ENCODE data around the gene ATP2B3.

Gene ATP2B3

GRCh38 chrX:153539171-153539978 lies 21.9 kb downstream of the ATP2B3 start:
- peak; percentile 69 for DNase-seq

GRCh38 chrX:153539979-153540358 lies 22.5 kb downstream of the ATP2B3 start:
- DNase-seq = no peak

- no peak for DNase-seq
Measured at GRCh38 chrX:153544727-153545126, 27.3 kb downstream of the ATP2B3 start.

DNA sequence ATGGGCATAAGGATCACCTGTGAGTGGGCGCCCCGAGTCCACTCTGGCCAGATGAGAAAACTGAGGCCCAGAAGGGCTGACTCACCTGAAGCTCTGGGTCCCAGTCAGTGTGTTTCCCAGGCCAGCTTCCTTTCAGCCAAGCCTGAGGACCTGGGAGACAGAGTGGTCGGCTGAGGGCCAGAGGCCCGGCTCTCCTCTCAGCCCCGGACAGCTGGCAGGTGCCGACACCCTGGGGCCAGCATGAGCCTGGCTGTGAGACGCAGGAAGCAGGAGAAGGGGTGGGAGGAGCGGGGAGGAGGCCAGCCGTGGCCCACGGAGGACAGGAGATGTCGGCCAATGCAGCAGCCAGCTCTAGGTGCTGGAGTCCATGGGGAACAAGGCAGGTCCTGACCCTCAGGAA lies 28.9 kb downstream of the ATP2B3 start:
- no peak for DNase-seq

DNA sequence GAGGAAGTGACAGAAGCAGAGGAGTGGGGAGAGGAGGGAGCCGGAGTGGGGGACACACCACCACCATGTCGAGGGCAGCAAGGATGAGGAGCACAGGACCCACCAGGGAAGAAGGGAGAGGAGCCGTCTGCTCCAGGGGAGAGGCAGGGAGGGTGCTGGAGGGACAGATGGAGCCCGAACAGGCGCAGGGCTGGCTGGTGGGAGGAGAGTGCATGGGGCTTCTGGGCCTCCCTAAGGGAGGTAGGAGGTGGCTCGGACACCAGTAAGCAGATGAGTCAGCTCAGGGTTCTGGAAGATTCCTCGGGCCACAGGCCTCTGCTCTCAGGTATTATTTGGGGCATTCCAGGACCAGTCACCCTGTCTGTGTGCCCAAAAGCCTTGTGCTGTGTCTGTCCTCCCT lies 29.8 kb downstream of the ATP2B3 start:
- DNase-seq = no peak

- DNase-seq = no peak
Measured at GRCh38 chrX:153549231-153549630, 31.8 kb downstream of the ATP2B3 start.

GRCh38 chrX:153549807-153550206 lies 32.4 kb downstream of the ATP2B3 start:
- DNase-seq = no peak

DNA sequence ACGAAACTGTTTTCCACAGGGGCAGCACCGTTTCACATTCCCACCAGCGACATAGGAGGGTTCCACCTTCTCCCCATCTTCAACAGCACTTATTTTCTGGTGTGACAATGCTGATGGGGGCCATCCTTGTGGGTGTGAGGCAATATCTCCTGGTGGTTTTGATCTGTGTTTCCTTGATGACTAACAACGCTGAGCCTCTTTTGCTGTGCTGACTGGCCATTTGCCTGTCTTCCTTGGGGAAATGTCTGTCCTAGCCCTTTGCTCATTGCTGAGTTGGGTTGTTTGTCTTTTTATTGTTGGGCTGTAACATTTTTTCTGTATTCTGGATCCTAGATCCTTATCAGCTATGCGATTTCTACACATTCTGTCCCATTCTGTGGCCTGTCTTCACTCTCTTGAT lies 33.7 kb downstream of the ATP2B3 start:
- no peak for DNase-seq

- peak; percentile 68 for DNase-seq
Measured at GRCh38 chrX:153554519-153555167, 37.2 kb downstream of the ATP2B3 start.

DNA sequence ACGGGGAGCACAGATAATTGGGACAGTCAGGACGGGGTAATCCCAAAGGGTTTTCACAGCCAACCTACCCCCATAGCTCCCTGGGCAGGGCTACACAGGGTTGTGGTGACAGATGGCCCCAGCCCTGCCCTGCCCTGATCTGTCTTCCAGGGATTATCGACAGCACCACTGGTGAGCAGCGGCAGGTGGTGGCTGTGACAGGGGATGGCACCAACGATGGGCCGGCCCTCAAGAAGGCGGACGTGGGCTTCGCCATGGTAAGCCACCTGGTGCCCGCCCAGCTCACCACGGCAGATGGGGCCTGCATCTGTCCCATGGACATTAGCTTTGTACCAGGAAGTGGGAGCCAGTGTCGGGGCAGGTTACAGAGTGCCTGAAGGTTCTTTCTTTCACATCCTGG lies 39.3 kb downstream of the ATP2B3 start:
- no peak for DNase-seq

DNA sequence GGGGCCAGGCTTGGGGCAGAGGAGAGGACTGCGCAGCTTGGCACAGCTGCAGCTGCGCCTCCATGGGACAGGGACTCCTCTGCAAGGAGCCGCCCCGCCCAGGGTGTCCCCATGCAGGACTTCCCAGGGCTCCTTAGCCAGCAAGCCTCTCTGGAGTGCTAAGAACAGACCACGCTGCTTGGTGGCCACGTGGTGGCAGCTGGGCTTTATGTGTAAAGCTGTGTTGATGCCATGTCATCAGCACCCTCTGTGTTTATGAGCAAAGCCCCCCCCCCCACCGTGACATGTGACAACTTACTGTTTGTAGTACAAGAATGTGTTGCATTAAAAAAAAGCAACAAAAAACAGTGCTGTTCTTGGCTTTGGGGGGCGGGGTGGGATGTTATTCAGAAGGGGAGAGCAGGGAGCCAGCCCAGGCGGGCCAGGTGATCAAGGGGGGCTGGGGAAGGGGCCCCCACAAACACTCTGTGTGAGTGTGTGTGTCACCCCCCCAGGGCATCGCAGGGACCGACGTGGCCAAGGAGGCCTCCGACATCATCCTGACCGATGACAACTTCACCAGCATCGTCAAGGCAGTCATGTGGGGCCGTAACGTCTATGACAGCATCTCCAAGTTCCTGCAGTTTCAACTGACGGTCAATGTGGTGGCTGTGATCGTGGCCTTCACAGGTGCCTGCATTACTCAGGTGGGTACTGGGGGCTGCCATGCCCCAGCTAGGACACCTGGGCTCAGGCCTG lies 40.3 kb downstream of the ATP2B3 start:
- DNase-seq = no peak

GRCh38 chrX:153560000-153560399 lies 42.6 kb downstream of the ATP2B3 start:
- DNase-seq = no peak

GRCh38 chrX:153560466-153560865 lies 43.0 kb downstream of the ATP2B3 start:
- no peak for DNase-seq

GRCh38 chrX:153561337-153561736 lies 43.9 kb downstream of the ATP2B3 start:
- DNase-seq = no peak

DNA sequence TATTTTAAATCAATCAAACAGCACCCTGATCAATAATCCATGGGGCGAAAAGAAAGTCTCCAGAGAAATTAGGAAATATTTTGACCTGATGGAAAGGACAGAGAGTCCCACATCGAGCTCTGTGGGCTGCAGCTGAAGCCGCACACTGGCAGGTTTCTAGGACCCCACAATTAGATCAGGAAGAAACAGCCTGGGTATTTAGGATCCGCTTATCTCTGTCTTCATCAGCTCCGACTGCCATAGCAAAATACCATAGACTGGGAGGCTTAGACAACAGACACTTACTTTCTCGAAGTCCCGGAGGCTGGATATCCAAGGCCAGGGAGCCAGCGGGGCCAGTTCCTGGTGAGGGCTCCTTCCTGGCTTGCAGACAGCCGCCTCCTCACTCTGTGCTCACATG lies 45.1 kb downstream of the ATP2B3 start:
- DNase-seq = no peak

- DNase-seq = no peak
Measured at GRCh38 chrX:153564047-153564606, 46.7 kb downstream of the ATP2B3 start.

DNA sequence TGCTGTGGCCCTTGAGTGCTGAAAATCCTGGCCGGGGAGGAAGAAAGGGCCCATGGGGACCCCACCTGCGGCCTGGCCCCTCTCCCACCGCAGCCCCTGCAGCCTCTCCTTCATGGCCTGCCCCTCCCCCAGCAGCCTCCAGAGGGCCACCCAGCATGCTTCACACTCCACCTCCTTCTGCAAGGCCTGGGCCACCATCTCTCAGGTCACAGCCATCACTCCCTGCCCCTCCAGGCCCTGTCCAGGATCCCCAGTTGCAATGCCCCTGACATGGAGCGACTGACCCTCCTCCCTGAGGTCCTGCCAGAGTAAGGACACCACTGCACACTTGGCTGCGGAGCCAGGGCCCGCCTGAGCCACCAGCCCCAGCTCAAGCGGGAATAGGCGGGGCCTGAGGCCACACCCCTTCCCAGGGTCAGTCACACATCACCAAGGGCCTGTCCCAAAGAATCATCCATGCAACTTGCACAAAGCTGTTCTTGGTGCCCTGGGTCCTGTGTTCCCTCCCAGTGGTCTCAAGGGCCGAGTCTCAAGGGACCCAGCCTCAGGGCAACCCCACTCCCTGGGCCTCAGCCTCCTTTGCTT lies 48.6 kb downstream of the ATP2B3 start:
- no peak for DNase-seq

DNA sequence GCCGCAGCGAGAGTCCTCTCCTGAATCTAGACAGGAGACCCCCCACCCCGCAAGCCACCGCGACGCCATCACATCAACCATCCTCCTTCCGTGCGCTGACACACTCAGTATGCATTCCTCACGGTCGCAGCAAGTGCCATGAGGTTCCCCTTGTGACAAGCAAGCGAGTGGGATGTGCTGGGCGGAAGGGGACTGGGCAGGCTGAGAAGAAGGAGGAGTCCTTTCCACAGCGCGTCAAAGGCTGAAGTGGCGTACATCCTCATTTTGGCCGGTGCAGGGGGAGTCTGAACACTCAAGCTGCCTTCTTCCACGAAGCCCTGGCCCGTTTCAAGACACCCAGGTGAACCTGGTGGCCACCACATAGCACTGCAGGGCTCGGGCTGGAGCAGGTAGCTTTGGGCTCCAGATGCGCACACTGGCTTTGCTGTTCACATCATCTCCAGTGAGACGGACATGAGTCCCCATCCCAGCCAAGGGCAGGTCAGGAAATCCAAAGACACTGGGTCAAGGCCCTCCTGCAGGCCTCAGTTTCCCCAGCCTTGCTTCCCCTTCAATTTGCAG lies 51.1 kb downstream of the ATP2B3 start:
- DNase-seq = no peak

- no peak for DNase-seq
Measured at GRCh38 chrX:153569475-153569874, 52.0 kb downstream of the ATP2B3 start.

GRCh38 chrX:153571534-153571908 lies 54.1 kb downstream of the ATP2B3 start:
- no peak for DNase-seq

- no peak for DNase-seq
Measured at GRCh38 chrX:153572601-153573000, 55.2 kb downstream of the ATP2B3 start.

- no peak for DNase-seq
Measured at GRCh38 chrX:153573984-153574383, 56.5 kb downstream of the ATP2B3 start.

Measured in right hindlimb (tissue), 1 donor.